ENCODE measurements around the gene ALK.

The ALK gene

DNA sequence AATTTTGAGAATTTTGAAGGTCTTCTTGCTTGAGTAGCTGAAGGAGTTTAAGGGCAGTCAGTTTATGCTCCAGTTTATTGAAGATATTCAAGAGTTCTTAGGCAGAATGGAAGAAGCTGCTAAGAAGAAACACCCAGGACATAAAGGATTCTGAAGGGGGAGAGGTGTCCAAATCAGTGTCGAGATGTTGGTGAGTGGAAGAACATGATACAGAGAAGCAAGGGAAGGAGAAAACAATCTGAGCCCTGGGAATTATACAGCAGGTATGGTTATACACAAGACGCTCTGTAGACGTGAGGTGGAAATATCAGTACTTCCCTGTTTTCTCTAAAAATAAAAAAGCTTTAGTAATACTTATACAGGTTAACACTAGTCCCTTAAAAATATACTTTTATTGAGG, 746.0 kb downstream of the ALK start:
- TF ChIP-seq FOXP2 (optimal IDR thresholded peaks at IDR 0.05; ENCODE audit: borderline replicate concordance, extremely low read depth, extremely low read length, insufficient read depth) (no peak), TAF1 (IDR thresholded peaks at IDR 0.05; ENCODE audit: borderline replicate concordance, insufficient read depth, low read length) (no peak), POLR2AphosphoS5 (IDR thresholded peaks at IDR 0.05; ENCODE audit: low read depth, low read length) (no peak), SIN3A (IDR thresholded peaks at IDR 0.05; ENCODE audit: borderline replicate concordance, insufficient read depth, low read length) (no peak)
- TF ChIP-seq, protein P1, sequence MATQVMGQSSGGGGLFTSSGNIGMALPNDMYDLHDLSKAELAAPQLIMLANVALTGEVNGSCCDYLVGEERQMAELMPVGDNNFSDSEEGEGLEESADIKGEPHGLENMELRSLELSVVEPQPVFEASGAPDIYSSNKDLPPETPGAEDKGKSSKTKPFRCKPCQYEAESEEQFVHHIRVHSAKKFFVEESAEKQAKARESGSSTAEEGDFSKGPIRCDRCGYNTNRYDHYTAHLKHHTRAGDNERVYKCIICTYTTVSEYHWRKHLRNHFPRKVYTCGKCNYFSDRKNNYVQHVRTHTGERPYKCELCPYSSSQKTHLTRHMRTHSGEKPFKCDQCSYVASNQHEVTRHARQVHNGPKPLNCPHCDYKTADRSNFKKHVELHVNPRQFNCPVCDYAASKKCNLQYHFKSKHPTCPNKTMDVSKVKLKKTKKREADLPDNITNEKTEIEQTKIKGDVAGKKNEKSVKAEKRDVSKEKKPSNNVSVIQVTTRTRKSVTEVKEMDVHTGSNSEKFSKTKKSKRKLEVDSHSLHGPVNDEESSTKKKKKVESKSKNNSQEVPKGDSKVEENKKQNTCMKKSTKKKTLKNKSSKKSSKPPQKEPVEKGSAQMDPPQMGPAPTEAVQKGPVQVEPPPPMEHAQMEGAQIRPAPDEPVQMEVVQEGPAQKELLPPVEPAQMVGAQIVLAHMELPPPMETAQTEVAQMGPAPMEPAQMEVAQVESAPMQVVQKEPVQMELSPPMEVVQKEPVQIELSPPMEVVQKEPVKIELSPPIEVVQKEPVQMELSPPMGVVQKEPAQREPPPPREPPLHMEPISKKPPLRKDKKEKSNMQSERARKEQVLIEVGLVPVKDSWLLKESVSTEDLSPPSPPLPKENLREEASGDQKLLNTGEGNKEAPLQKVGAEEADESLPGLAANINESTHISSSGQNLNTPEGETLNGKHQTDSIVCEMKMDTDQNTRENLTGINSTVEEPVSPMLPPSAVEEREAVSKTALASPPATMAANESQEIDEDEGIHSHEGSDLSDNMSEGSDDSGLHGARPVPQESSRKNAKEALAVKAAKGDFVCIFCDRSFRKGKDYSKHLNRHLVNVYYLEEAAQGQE (IDR thresholded peaks at IDR 0.05; ENCODE audit: insufficient read depth in 1 of 2, low read depth in 2 of 2, low read length in 2 of 2): no peak

DNA sequence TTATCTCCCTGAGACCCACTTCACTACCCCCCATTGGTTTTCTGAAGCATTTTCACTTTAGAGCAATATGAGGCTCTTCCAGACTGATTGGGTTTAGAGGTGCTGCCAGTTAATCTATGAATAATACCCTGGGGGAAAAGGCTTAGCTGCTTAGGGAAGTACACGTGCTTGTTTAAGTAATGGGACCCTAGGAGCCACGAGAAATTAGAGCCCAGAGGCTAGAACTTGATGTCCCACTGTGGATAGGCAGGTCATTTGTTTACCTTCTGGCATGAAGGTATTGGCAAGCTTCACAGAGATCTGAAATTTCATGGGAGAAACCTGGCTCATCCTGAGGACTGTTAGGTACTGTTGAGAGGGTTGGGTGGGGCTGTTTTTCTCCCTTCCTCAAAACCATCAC, 746.4 kb downstream of the ALK start:
- TF ChIP-seq TAF1 (IDR thresholded peaks at IDR 0.05; ENCODE audit: borderline replicate concordance, insufficient read depth, low read length) (no peak), SIN3A (IDR thresholded peaks at IDR 0.05; ENCODE audit: borderline replicate concordance, insufficient read depth, low read length) (no peak), POLR2AphosphoS5 (IDR thresholded peaks at IDR 0.05; ENCODE audit: low read depth, low read length) (no peak), FOXP2 (optimal IDR thresholded peaks at IDR 0.05; ENCODE audit: borderline replicate concordance, extremely low read depth, extremely low read length, insufficient read depth) (no peak)
- TF ChIP-seq, protein P1 (IDR thresholded peaks at IDR 0.05; ENCODE audit: insufficient read depth in 1 of 2, low read depth in 2 of 2, low read length in 2 of 2): no peak

DNA sequence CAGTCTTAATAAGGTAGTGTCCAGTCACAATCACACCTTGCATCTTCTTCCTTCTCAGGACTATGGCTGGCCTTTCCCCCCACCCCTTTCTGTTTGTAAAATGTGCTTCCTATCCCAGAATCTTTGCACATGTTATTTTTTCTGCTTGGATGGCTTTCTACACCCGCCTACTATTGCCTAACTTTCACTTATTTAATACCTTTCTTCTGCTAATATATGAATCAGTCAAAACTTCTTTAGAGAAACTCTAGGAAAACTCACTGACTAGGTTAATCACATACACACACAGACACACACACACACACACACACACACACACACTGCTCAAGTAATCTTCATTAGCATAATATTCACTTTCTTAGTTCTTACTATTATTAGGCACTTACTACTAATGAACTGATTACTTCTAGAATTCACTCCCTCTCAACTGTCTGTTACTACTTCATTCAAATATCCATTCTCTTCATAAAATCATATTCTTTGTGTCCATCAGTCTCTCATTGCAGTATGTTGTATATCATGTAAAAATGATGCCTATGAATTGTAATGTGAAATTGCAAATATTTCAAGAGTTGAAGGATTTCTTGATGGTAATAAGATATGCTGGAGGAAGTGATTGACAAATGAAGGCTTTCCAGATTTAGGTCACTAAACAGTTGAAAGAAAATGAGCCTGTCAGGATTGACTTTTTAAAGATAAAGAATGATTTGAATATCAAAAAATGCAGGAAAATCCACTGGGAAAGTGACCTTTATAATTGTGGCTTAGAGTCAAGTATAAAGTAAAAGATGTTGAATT, 754.9 kb downstream of the ALK start:
- TF ChIP-seq TAF1 (IDR thresholded peaks at IDR 0.05; ENCODE audit: borderline replicate concordance, insufficient read depth, low read length) (no peak), POLR2AphosphoS5 (IDR thresholded peaks at IDR 0.05; ENCODE audit: low read depth, low read length) (no peak), FOXP2 (optimal IDR thresholded peaks at IDR 0.05; ENCODE audit: borderline replicate concordance, extremely low read depth, extremely low read length, insufficient read depth) (no peak), SIN3A (IDR thresholded peaks at IDR 0.05; ENCODE audit: borderline replicate concordance, insufficient read depth, low read length) (no peak)
- TF ChIP-seq, protein P1 (IDR thresholded peaks at IDR 0.05; ENCODE audit: insufficient read depth in 1 of 2, low read depth in 2 of 2, low read length in 2 of 2): no peak

DNA sequence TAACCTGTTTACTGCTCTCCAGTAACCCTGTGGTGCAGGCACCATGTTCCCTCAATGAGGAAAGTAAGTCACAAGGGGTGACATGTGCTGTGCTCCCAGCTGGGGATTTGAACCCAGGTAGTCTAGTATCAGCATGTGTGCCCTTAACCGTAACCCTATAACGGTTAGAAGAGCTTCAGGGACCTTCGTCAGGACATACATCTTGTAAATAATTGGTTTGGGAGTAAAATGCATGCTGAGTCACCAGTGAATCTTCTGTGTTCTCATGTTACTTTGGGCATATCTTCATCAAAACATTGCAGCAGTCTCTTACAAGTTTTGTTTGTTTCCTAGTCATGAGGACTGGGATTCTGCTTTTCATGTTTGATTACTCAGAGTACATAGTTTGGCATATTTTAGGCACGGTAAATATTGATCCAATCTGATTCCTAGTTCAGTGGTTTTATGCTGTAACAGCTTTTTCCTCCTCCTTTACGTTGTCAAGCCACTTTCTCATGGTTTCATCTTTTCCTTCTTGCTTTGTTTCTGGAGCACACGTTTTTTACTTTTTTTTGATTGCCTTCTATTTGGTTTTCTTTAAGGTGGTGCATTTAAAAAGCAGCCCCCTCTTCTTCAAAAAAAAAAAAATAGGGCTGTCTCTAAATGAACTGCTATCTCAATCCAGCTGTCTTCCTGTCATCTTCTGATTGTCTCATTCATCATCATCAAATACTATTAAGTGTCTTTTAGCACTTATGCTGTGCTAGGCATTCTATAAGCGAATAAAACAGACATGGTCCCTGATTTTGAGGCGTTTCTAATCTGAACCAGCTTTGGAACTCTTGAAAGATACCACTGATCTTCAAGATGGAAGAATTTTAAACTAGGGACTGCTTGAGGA, 755.8 kb downstream of the ALK start:
- no peak for TF ChIP-seq POLR2AphosphoS5 (IDR thresholded peaks at IDR 0.05; ENCODE audit: low read depth, low read length)
- TF ChIP-seq FOXP2 (optimal IDR thresholded peaks at IDR 0.05; ENCODE audit: borderline replicate concordance, extremely low read depth, extremely low read length, insufficient read depth): no peak
- no peak for TF ChIP-seq TAF1 (IDR thresholded peaks at IDR 0.05; ENCODE audit: borderline replicate concordance, insufficient read depth, low read length)
- no peak for TF ChIP-seq SIN3A (IDR thresholded peaks at IDR 0.05; ENCODE audit: borderline replicate concordance, insufficient read depth, low read length)
- TF ChIP-seq, protein P1 (IDR thresholded peaks at IDR 0.05; ENCODE audit: insufficient read depth in 1 of 2, low read depth in 2 of 2, low read length in 2 of 2): no peak
